ENCODE results near the gene AUTS2. TPM values are rescaled to one million over a fixed set of nuclear protein-coding genes. Genes with fewer than 3 reads are reported as not detected.
"Not testable (repeated sequence)": the region's sequence is repeated elsewhere in the genome, so short reads cannot be mapped to it uniquely, and the experiment has no call there.

The AUTS2 gene
- total and polyA plus RNA-seq, 4 experiments from 2014 or later: 3.4 to 35.2 (median 25.5) TPM

DNA sequence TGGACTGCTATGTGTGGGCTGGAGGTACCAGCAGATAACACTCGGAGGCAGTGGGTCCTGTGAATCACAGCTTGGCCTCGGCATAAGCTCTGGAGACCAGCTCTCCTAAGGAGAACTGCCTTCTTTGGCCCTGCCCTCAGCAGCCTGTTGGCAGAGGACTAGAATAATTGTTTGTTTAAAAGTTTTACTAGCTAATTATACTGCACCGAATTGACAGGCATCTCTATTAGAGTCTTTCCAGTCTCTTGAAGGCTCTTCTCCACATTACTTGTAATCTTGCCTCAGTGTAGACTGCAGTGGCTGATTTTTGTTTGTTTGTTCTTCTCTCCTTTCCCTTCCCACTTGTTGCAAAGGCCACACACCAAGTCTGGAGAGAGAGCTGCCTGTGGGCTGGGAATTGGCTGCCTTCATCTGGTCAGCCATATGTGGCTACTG, 183.2 kb downstream of the AUTS2 start:
- no peaks in the 10 kb centered on the region for H3K9me3 ChIP-seq (ENCODE audit: control insufficient read depth in 1 of 2, low read length in 2 of 2)
- no peak for DNase-seq
- Mint-ChIP-seq H3K4me3 (no peak overlapping the region), H3K27me3 (no peaks in the 10 kb centered on the region), H3K27ac (no peak overlapping the region), H3K9me3 (peaks cover 0 to 4% (median under 1%) of the 10 kb centered on the region in 8 donors), H3K4me1 (no peaks in the 10 kb centered on the region), H3K36me3 (no peaks in the 10 kb centered on the region)
- no peak overlapping the region for H3K4me3 ChIP-seq (ENCODE audit: low read length in 2 of 2)
- H3K4me1 ChIP-seq (ENCODE audit: insufficient read depth, low read length): no peaks in the 10 kb centered on the region
- POLR2A ChIA-PET (ENCODE audit: partially characterized antibody): no interaction called here
- no peak overlapping the region for H3K27ac ChIP-seq (ENCODE audit: low read depth, low read length)
- intact Hi-C loops (cut with micrococcal nuclease): no loop called here
- no peaks in the 10 kb centered on the region for H3K36me3 ChIP-seq (ENCODE audit: insufficient read depth, low read length)
- no peaks in the 10 kb centered on the region for H3K27me3 ChIP-seq (ENCODE audit: insufficient read depth, low read length)
- CTCF ChIA-PET (ENCODE audit: partially characterized antibody): no interaction called here

- Mint-ChIP-seq H3K4me3 (no peak overlapping the region), H3K27ac (no peak overlapping the region), H3K9me3 (peaks cover 0 to 4% (median under 1%) of the 10 kb centered on the region in 8 donors), H3K4me1 (no peaks in the 10 kb centered on the region), H3K36me3 (no peaks in the 10 kb centered on the region), H3K27me3 (no peaks in the 10 kb centered on the region)
- Histone ChIP-seq H3K9me3 (ENCODE audit: control insufficient read depth in 1 of 2, low read length in 2 of 2) (no peaks in the 10 kb centered on the region), H3K4me1 (ENCODE audit: insufficient read depth, low read length) (no peaks in the 10 kb centered on the region), H3K27ac (ENCODE audit: low read depth, low read length) (no peak overlapping the region), H3K27me3 (ENCODE audit: insufficient read depth, low read length) (no peaks in the 10 kb centered on the region), H3K4me3 (ENCODE audit: low read length in 2 of 2) (no peak overlapping the region), H3K36me3 (ENCODE audit: insufficient read depth, low read length) (no peaks in the 10 kb centered on the region)
- DNase-seq: no peak
- POLR2A ChIA-PET (ENCODE audit: partially characterized antibody): no interaction called here
- intact Hi-C loops (cut with micrococcal nuclease): no loop called here
- CTCF ChIA-PET (ENCODE audit: partially characterized antibody): interaction anchor here (0.7 kb wide), 1 partner anchor 170 kb away, joined by 3 read pairs; no protein-coding TSS in a partner anchor
Measured at GRCh38 chr7:69782917-69783684, 184.8 kb downstream of the AUTS2 start.

- H3K4me1 ChIP-seq (ENCODE audit: insufficient read depth, low read length); H3K4me3 ChIP-seq (ENCODE audit: low read length in 2 of 2); H3K9me3 ChIP-seq (ENCODE audit: control insufficient read depth in 1 of 2, low read length in 2 of 2); H3K27me3 Mint-ChIP-seq; H3K27me3 ChIP-seq (ENCODE audit: insufficient read depth, low read length); H3K4me3 Mint-ChIP-seq; DNase-seq; H3K36me3 Mint-ChIP-seq; intact Hi-C loops (cut with micrococcal nuclease); H3K36me3 ChIP-seq (ENCODE audit: insufficient read depth, low read length); CTCF ChIA-PET (ENCODE audit: partially characterized antibody); H3K27ac ChIP-seq (ENCODE audit: low read depth, low read length); H3K27ac Mint-ChIP-seq; POLR2A ChIA-PET (ENCODE audit: partially characterized antibody); H3K4me1 Mint-ChIP-seq; H3K9me3 Mint-ChIP-seq: not testable (repeated sequence)
Measured at GRCh38 chr7:69786130-69786529, 187.9 kb downstream of the AUTS2 start.

- Mint-ChIP-seq H3K4me1 (no peaks in the 10 kb centered on the region), H3K27ac (no peak overlapping the region), H3K27me3 (no peaks in the 10 kb centered on the region), H3K4me3 (no peak overlapping the region), H3K9me3 (peaks cover 0 to 4% (median 0%) of the 10 kb centered on the region in 8 donors), H3K36me3 (no peaks in the 10 kb centered on the region)
- Histone ChIP-seq H3K27me3 (ENCODE audit: insufficient read depth, low read length) (no peaks in the 10 kb centered on the region), H3K36me3 (ENCODE audit: insufficient read depth, low read length) (no peaks in the 10 kb centered on the region), H3K9me3 (ENCODE audit: control insufficient read depth in 1 of 2, low read length in 2 of 2) (no peaks in the 10 kb centered on the region), H3K4me1 (ENCODE audit: insufficient read depth, low read length) (no peaks in the 10 kb centered on the region), H3K4me3 (ENCODE audit: low read length in 2 of 2) (no peak overlapping the region), H3K27ac (ENCODE audit: low read depth, low read length) (no peak overlapping the region)
- no peak for DNase-seq
- POLR2A ChIA-PET (ENCODE audit: partially characterized antibody): no interaction called here
- intact Hi-C loops (cut with micrococcal nuclease): no loop called here
- CTCF ChIA-PET (ENCODE audit: partially characterized antibody): no interaction called here
Measured at GRCh38 chr7:69786730-69787395, 188.6 kb downstream of the AUTS2 start.

GRCh38 chr7:69787736-69788431, 189.6 kb downstream of the AUTS2 start:
- Histone ChIP-seq H3K9me3 (ENCODE audit: control insufficient read depth in 1 of 2, low read length in 2 of 2) (no peaks in the 10 kb centered on the region), H3K4me1 (ENCODE audit: insufficient read depth, low read length) (no peaks in the 10 kb centered on the region), H3K36me3 (ENCODE audit: insufficient read depth, low read length) (no peaks in the 10 kb centered on the region), H3K27me3 (ENCODE audit: insufficient read depth, low read length) (no peaks in the 10 kb centered on the region), H3K27ac (ENCODE audit: low read depth, low read length) (no peak overlapping the region), H3K4me3 (ENCODE audit: low read length in 2 of 2) (no peak overlapping the region)
- DNase-seq: no peak
- intact Hi-C loops (cut with micrococcal nuclease): no loop called here
- ChIA-PET CTCF (ENCODE audit: partially characterized antibody) (no interaction called here), POLR2A (ENCODE audit: partially characterized antibody) (no interaction called here)
- Mint-ChIP-seq H3K9me3 (peaks cover 0 to 4% (median 0%) of the 10 kb centered on the region in 8 donors), H3K4me1 (no peaks in the 10 kb centered on the region), H3K27me3 (no peaks in the 10 kb centered on the region), H3K27ac (no peak overlapping the region), H3K36me3 (no peaks in the 10 kb centered on the region), H3K4me3 (no peak overlapping the region)

DNA sequence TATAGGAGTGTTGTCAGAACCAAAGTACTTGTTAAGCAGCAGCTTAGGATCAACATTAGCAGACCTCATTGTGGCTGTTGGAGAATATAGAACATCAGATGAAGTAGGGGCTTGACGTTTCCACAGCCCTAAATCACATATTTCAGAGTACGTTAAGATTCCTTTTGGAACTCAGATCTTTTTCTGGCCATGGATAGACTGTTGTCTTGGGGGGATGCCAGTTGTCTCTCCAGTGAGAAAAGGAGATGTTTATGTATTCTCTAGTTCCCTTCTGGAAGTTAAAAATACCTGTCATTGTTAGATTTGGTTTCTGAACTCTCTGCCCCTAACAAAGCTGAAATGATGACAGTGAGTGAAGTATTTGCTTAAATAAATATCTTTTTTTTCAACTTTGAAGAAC, 191.3 kb downstream of the AUTS2 start:
- peaks cover 0 to 4% (median 0%) of the 10 kb centered on the region in 8 donors for H3K9me3 Mint-ChIP-seq
- Histone ChIP-seq H3K36me3 (ENCODE audit: insufficient read depth, low read length) (no peaks in the 10 kb centered on the region), H3K27ac (ENCODE audit: low read depth, low read length) (no peak overlapping the region), H3K27me3 (ENCODE audit: insufficient read depth, low read length) (no peaks in the 10 kb centered on the region), H3K4me3 (ENCODE audit: low read length in 2 of 2) (no peak overlapping the region), H3K9me3 (ENCODE audit: control insufficient read depth in 1 of 2, low read length in 2 of 2) (no peaks in the 10 kb centered on the region), H3K4me1 (ENCODE audit: insufficient read depth, low read length) (no peaks in the 10 kb centered on the region)
- no peaks in the 10 kb centered on the region for H3K27me3 Mint-ChIP-seq
- intact Hi-C loops (cut with micrococcal nuclease): no loop called here
- ChIA-PET CTCF (ENCODE audit: partially characterized antibody) (interaction anchor here (1.0 kb wide), 1 partner anchor 10 kb away, joined by 3 read pairs; no protein-coding TSS in a partner anchor), POLR2A (ENCODE audit: partially characterized antibody) (no interaction called here)
- no peak overlapping the region for H3K27ac Mint-ChIP-seq
- no peak for DNase-seq
- no peaks in the 10 kb centered on the region for H3K4me1 Mint-ChIP-seq
- H3K4me3 Mint-ChIP-seq: no peak overlapping the region
- H3K36me3 Mint-ChIP-seq: no peaks in the 10 kb centered on the region

- POLR2A ChIA-PET (ENCODE audit: partially characterized antibody): no interaction called here
Measured at GRCh38 chr7:69790977-69791724, 192.9 kb downstream of the AUTS2 start.

More at GRCh38 chr7:69790977-69791724, 192.9 kb downstream of the AUTS2 start:
- H3K36me3 Mint-ChIP-seq: no peaks in the 10 kb centered on the region
- intact Hi-C loops (cut with micrococcal nuclease): no loop called here
- Histone ChIP-seq H3K4me1 (ENCODE audit: insufficient read depth, low read length) (no peaks in the 10 kb centered on the region), H3K27me3 (ENCODE audit: insufficient read depth, low read length) (no peaks in the 10 kb centered on the region), H3K4me3 (ENCODE audit: low read length in 2 of 2) (no peak overlapping the region), H3K9me3 (ENCODE audit: control insufficient read depth in 1 of 2, low read length in 2 of 2) (no peaks in the 10 kb centered on the region), H3K27ac (ENCODE audit: low read depth, low read length) (no peak overlapping the region), H3K36me3 (ENCODE audit: insufficient read depth, low read length) (no peaks in the 10 kb centered on the region)
- H3K27me3 Mint-ChIP-seq: no peaks in the 10 kb centered on the region
- DNase-seq: no peak
- peaks cover 0 to 3% (median 0%) of the 10 kb centered on the region in 8 donors for H3K9me3 Mint-ChIP-seq
- CTCF ChIA-PET (ENCODE audit: partially characterized antibody): no interaction called here
- H3K4me3 Mint-ChIP-seq: no peak overlapping the region
- H3K27ac Mint-ChIP-seq: no peak overlapping the region
- H3K4me1 Mint-ChIP-seq: no peaks in the 10 kb centered on the region

All from CD4-positive, alpha-beta memory T cell (primary cell).